SK-N-MC (cell line): ENCODE results near the gene CALML3.

ENCODE experiments used
- EZH2 ChIP-seq: fragments of 200-600 bp; sonication (generic); IDR thresholded peaks from one replicate; pipeline ENCODE4 v1.6.1; 2017; ENCODE audit warnings: antibody characterized with exemption
- FOXP2 ChIP-seq: optimal IDR thresholded peaks from 2 replicates; pipeline ENCODE3; 2011; ENCODE audit warnings: mild to moderate bottlenecking, moderate library complexity; ENCODE audit not compliant: insufficient read depth; ENCODE audit errors: extremely low read length, control extremely low read depth
- POLR2AphosphoS5 ChIP-seq: IDR thresholded peaks from 2 replicates; pipeline ENCODE4 v1.6.1; 2012; ENCODE audit warnings: mild to moderate bottlenecking, low read depth, low read length, borderline replicate concordance

DNA sequence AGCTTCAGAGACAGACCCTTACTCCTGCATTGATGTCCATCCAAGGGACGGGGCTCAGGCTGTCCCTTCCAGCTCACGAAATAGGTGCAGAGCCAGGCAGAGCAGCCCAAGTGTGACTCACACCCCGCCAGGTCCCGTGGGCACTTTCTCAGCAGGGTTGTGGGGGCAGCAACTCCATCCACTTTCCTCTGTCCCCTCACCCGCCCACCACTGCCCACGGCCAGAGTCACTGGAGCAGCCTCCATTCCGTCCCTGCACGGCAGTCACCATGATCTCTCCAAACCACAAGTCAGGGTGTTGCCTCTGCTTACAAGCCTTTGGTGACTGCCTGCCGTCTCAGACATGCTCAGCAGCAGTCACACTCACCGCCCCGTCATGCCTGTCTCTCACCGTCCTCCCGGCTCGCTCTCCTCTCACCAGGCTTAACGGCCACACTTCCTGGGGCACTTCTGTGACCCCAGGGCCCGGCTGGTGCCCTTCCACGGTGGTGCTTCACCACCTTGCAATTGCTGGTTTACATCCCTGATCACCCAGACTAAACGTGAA lies 39.3 kb downstream of the CALML3 start:
- no peak for TF ChIP-seq EZH2
- TF ChIP-seq FOXP2, result no peak
- no peak for TF ChIP-seq POLR2AphosphoS5
